ENCODE results near the gene NFASC.

DNA sequence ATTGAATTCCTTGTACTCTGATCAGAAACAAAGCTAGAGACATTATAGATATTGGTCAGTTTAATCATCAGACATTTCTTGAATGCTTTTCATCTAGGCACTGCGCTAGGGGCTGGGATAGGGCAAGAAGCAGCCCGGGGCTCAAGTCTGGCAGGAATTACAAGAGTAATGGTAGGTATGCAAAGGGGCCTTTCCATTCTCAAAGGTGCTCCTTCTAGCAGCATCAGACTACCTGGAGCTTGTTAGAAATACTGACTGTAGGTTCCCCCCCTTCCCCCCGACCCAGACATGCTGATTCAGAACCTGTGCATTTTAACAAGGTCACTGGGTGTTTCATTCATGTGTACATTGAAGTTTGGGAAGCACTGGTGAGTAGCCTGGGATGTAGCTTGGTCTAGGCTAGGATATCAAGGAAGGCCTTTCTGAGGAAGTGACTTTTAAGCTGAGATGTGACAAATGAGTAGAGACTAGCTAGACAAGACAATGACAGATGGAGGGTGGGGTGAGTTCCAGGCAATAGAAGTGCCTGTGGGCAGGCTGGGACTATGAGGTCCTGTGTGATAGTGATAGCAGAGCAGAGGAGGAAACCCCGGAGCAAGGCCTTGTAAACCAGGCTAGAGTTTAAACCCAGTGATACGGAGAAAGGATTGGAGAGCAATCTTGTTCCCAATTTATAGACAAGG lies 26.3 kb downstream of the NFASC start:
- TF ChIP-seq, protein P1, sequence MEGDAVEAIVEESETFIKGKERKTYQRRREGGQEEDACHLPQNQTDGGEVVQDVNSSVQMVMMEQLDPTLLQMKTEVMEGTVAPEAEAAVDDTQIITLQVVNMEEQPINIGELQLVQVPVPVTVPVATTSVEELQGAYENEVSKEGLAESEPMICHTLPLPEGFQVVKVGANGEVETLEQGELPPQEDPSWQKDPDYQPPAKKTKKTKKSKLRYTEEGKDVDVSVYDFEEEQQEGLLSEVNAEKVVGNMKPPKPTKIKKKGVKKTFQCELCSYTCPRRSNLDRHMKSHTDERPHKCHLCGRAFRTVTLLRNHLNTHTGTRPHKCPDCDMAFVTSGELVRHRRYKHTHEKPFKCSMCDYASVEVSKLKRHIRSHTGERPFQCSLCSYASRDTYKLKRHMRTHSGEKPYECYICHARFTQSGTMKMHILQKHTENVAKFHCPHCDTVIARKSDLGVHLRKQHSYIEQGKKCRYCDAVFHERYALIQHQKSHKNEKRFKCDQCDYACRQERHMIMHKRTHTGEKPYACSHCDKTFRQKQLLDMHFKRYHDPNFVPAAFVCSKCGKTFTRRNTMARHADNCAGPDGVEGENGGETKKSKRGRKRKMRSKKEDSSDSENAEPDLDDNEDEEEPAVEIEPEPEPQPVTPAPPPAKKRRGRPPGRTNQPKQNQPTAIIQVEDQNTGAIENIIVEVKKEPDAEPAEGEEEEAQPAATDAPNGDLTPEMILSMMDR (IDR thresholded peaks at IDR 0.05) = no peak
- TF ChIP-seq, protein P2, sequence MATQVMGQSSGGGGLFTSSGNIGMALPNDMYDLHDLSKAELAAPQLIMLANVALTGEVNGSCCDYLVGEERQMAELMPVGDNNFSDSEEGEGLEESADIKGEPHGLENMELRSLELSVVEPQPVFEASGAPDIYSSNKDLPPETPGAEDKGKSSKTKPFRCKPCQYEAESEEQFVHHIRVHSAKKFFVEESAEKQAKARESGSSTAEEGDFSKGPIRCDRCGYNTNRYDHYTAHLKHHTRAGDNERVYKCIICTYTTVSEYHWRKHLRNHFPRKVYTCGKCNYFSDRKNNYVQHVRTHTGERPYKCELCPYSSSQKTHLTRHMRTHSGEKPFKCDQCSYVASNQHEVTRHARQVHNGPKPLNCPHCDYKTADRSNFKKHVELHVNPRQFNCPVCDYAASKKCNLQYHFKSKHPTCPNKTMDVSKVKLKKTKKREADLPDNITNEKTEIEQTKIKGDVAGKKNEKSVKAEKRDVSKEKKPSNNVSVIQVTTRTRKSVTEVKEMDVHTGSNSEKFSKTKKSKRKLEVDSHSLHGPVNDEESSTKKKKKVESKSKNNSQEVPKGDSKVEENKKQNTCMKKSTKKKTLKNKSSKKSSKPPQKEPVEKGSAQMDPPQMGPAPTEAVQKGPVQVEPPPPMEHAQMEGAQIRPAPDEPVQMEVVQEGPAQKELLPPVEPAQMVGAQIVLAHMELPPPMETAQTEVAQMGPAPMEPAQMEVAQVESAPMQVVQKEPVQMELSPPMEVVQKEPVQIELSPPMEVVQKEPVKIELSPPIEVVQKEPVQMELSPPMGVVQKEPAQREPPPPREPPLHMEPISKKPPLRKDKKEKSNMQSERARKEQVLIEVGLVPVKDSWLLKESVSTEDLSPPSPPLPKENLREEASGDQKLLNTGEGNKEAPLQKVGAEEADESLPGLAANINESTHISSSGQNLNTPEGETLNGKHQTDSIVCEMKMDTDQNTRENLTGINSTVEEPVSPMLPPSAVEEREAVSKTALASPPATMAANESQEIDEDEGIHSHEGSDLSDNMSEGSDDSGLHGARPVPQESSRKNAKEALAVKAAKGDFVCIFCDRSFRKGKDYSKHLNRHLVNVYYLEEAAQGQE (IDR thresholded peaks at IDR 0.05; ENCODE audit: insufficient read depth in 1 of 2, low read depth in 2 of 2, low read length in 1 of 2) = no peak
